SK-N-MC (cell line): Measurements from ENCODE around the gene CARD19.
"Not testable (repeated sequence)": the region's sequence is repeated elsewhere in the genome, so short reads cannot be mapped to it uniquely, and the experiment has no call there.

ENCODE experiments used
- DNase-seq: peaks from one replicate; pipeline ENCODE4 v3.0.0-alpha.2; 2011; ENCODE audit warnings: low read depth, low spot score
- H3K27ac ChIP-seq: fragments of 200-600 bp; sonication (generic); 2 replicates; pipeline ENCODE4 v1.5.1; 2016; ENCODE audit warnings: mixed run types
- H3K36me3 ChIP-seq: fragments of 200-600 bp; sonication (generic); 2 replicates; pipeline ENCODE4 v1.6.1; 2017; ENCODE audit warnings: antibody characterized with exemption, low read length, mixed read lengths; ENCODE audit not compliant: insufficient read depth
- H3K4me3 ChIP-seq: fragments of 200-600 bp; sonication (generic); 2 replicates; pipeline ENCODE4 v1.5.1; 2016
- H3K9ac ChIP-seq: fragments of 200-600 bp; sonication (generic); 2 replicates; pipeline ENCODE4 v1.8.0; 2017; ENCODE audit warnings: mixed run types, mixed read lengths; ENCODE audit not compliant: insufficient read length
- H3K9me3 ChIP-seq: fragments of 200-600 bp; sonication (generic); 2 replicates; pipeline ENCODE4 v1.6.1; 2017; ENCODE audit warnings: low read depth, mild to moderate bottlenecking, antibody characterized with exemption, low read length, moderate library complexity, mixed read lengths
- EZH2 ChIP-seq: fragments of 200-600 bp; sonication (generic); IDR thresholded peaks from one replicate; pipeline ENCODE4 v1.6.1; 2017; ENCODE audit warnings: antibody characterized with exemption
- FOXP2 ChIP-seq: optimal IDR thresholded peaks from 2 replicates; pipeline ENCODE3; 2011; ENCODE audit warnings: mild to moderate bottlenecking, moderate library complexity; ENCODE audit not compliant: insufficient read depth; ENCODE audit errors: extremely low read length, control extremely low read depth
- POLR2AphosphoS5 ChIP-seq: IDR thresholded peaks from 2 replicates; pipeline ENCODE4 v1.6.1; 2012; ENCODE audit warnings: mild to moderate bottlenecking, low read depth, low read length, borderline replicate concordance

The CARD19 gene

GRCh38 chr9:93095205-93096130 is 549 bp upstream of the CARD19 start:
- TF ChIP-seq EZH2 (no peak), FOXP2 (peak; percentile 24), POLR2AphosphoS5 (peak; percentile 79; the same call in 1 of the 2 replicates)
- peak overlapping the region; percentile 85 for H3K4me3 ChIP-seq
- peak; percentile 73 for DNase-seq
- peak overlapping the region; percentile 91 for H3K27ac ChIP-seq
- peak overlapping the region; percentile 87 for H3K9ac ChIP-seq
- H3K36me3 ChIP-seq: no peaks in the 10 kb centered on the region
- H3K9me3 ChIP-seq: no peaks in the 10 kb centered on the region

GRCh38 chr9:93096811-93097382 is 880 bp downstream of the CARD19 start:
- no peak overlapping the region for H3K9ac ChIP-seq
- H3K4me3 ChIP-seq: peak overlapping the region; percentile 85
- TF ChIP-seq FOXP2 (no peak), POLR2AphosphoS5 (no peak), EZH2 (no peak)
- no peaks in the 10 kb centered on the region; the same call in 1 of the 2 replicates for H3K9me3 ChIP-seq
- no peaks in the 10 kb centered on the region for H3K36me3 ChIP-seq
- H3K27ac ChIP-seq: no peak overlapping the region
- DNase-seq: no peak

DNA sequence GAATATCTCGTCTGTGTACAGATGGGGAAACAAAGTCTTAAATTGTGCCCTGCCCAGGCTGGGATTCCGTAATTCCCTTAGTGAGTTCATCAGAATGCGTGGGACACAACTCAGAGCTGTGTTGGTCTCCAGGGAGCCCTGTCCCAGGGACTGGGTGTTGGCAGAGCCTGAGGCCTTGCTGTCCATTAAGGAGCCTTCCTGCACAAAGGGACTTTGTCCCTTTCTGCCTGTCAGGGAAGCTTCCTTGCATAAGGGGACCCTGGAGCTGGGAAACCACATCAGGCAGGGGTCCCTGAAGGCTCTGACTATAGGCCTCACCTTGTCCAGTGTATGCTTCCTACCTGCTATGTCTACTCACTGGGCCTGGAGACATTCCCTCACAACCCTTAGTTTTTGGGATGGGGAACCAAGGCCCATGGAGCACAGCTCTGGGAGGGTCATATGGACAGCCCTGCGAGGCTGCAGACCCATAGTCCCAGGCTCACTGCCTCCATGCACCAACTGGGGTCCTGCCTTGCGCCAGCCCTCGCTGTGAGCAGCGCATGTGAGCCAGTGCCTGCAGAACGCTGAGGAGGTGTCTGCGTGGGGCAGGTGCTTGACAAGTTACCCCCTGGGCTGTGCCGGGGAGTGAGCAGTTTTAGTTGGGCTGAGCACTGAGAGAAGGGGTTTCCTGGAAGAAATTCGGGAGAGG is 1.6 kb downstream of the CARD19 start:
- no peak for TF ChIP-seq FOXP2
- TF ChIP-seq EZH2: no peak
- TF ChIP-seq POLR2AphosphoS5: no peak
- Histone ChIP-seq H3K4me3 (peak overlapping the region; percentile 85; the same call in 1 of the 2 replicates), H3K9me3 (peaks cover 4% of the 10 kb centered on the region; the same call in 1 of the 2 replicates), H3K9ac (no peak overlapping the region), H3K27ac (no peak overlapping the region), H3K36me3 (no peaks in the 10 kb centered on the region)
- DNase-seq: no peak

- Histone ChIP-seq H3K9me3 (peaks cover 4% of the 10 kb centered on the region; the same call in 1 of the 2 replicates), H3K4me3 (no peak overlapping the region), H3K36me3 (no peaks in the 10 kb centered on the region), H3K9ac (no peak overlapping the region), H3K27ac (no peak overlapping the region)
- TF ChIP-seq POLR2AphosphoS5: no peak
- no peak for TF ChIP-seq FOXP2
- TF ChIP-seq EZH2: no peak
- DNase-seq: no peak
Measured at GRCh38 chr9:93098236-93098946, 2.4 kb downstream of the CARD19 start.

DNA sequence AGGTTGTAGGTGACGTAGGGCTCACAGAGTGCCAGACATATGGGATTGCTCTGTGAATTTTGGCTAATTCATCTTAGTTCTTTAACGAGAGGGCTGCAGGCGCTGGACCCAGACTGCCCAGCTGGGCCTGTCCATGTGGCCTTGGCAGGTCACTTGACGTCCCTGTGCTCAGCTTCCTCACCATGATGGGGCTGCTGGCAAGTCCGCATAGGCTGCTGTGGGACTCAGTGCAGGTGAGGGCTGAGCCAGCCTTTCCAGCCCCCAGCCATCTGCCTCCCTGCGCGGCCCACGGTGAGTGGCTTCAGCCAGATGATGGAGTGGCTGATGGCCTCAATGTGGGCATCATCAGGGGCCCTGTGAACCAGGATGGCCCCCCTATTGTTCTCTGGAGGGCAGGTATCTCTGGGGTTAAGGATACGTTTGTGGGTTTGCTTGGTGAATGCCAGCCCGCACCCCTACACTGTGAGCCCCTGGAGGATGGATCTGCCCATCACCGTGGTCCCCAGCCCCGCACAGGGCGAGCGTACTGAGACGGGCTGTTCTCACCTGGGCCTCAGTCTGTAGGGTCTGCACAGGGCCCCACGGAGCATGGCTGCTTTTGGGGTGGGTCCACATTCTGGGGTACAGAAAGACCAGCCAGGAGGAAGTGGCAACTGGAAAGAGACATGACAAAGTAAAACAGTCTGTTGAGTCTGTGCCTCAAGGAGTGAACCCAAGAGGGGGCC is 3.7 kb downstream of the CARD19 start:
- Histone ChIP-seq H3K36me3 (no peaks in the 10 kb centered on the region), H3K9ac (no peak overlapping the region), H3K27ac (no peak overlapping the region)

GRCh38 chr9:93100276-93100636 is 4.2 kb downstream of the CARD19 start:
- Histone ChIP-seq H3K36me3 (no peaks in the 10 kb centered on the region), H3K9ac (no peak overlapping the region), H3K27ac (no peak overlapping the region), H3K4me3 (no peak overlapping the region), H3K9me3 (peaks cover 4% of the 10 kb centered on the region; the same call in 1 of the 2 replicates)
- TF ChIP-seq FOXP2: no peak
- no peak for TF ChIP-seq EZH2
- TF ChIP-seq POLR2AphosphoS5: no peak
- no peak for DNase-seq

More for the DNA sequence above, 3.7 kb downstream of the CARD19 start:
- Histone ChIP-seq H3K4me3 (no peak overlapping the region), H3K9me3 (peaks cover 4% of the 10 kb centered on the region; the same call in 1 of the 2 replicates)
- TF ChIP-seq POLR2AphosphoS5: no peak
- no peak for TF ChIP-seq EZH2
- no peak for TF ChIP-seq FOXP2
- no peak for DNase-seq

GRCh38 chr9:93101086-93101485 is 5.1 kb downstream of the CARD19 start:
- not testable (repeated sequence) for H3K27ac ChIP-seq, H3K9ac ChIP-seq, H3K9me3 ChIP-seq, H3K4me3 ChIP-seq, DNase-seq, H3K36me3 ChIP-seq

DNA sequence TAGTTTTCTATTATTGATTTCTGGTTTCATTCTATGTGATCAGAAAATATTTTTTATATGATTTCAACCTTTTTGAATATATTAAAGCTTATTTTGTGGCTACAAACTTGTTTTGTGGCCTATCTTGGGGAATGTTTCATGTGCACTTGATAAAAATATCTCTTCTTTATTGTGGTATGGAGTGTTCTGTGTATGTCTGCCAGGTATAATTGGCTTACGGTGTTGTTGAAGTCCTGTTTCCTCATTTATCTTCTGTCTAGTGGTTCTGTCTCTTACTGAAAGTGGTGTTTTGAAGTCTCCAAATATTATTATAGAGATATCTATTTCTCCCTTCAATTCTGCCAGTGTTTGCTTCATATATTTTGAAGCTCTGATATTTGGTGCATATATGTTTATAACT is 9.6 kb downstream of the CARD19 start:
- H3K4me3 ChIP-seq: no peak overlapping the region
- no peak overlapping the region for H3K27ac ChIP-seq
- DNase-seq: no peak
- H3K9me3 ChIP-seq: peaks cover 4% of the 10 kb centered on the region; the same call in 1 of the 2 replicates
- TF ChIP-seq EZH2: no peak
- no peak for TF ChIP-seq POLR2AphosphoS5
- no peak for TF ChIP-seq FOXP2
- no peak overlapping the region for H3K9ac ChIP-seq
- H3K36me3 ChIP-seq: no peaks in the 10 kb centered on the region
